SU-DHL-6 (cell line): ENCODE measurements around the gene CAMK1D.

ENCODE experiments used
- H2AFZ ChIP-seq: fragments of 200-600 bp; sonication (generic); 2 replicates; pipeline ENCODE4 v1.6.1; 2014; ENCODE audit warnings: low read depth, mild to moderate bottlenecking, moderate library complexity, mixed read lengths, antibody characterized with exemption, low read length; ENCODE audit not compliant: severe bottlenecking
- H3F3A ChIP-seq: fragments of 200-600 bp; shearing (Covaris generic); 2 replicates; pipeline ENCODE4 v1.6.0; 2016; ENCODE audit warnings: antibody characterized with exemption, mild to moderate bottlenecking; ENCODE audit not compliant: insufficient read depth
- H3K27ac ChIP-seq: fragments of 200-600 bp; sonication (generic); 2 replicates; pipeline ENCODE4 v1.5.1; 2016; ENCODE audit warnings: low read depth, mild to moderate bottlenecking, low read length, moderate library complexity, mixed read lengths
- H3K27me3 ChIP-seq: fragments of 200-600 bp; sonication (generic), shearing (Covaris generic); 2 replicates; pipeline ENCODE4 v1.6.0; 2014; ENCODE audit warnings: mild to moderate bottlenecking, low read length
- H3K36me3 ChIP-seq: fragments of 200-600 bp; sonication (generic); 2 replicates; pipeline ENCODE4 v1.6.1; 2014; ENCODE audit warnings: mild to moderate bottlenecking, low read length, mixed read lengths
- H3K4me2 ChIP-seq: fragments of 300-600, 200-600 bp; shearing (Covaris generic), sonication (generic); 2 replicates; pipeline ENCODE4 v1.6.0; 2014; ENCODE audit warnings: low read length, low read depth, mild to moderate bottlenecking; ENCODE audit not compliant: poor library complexity, severe bottlenecking
- H3K4me3 ChIP-seq: fragments of 200-600 bp; sonication (generic); 2 replicates; pipeline ENCODE4 v1.5.1; 2014; ENCODE audit warnings: antibody characterized with exemption, low read length, mild to moderate bottlenecking, mixed read lengths; ENCODE audit not compliant: insufficient read depth, poor library complexity, severe bottlenecking
- H3K79me2 ChIP-seq: fragments of 200-600 bp; sonication (generic); 2 replicates; pipeline ENCODE4 v1.6.1; 2014; ENCODE audit warnings: mild to moderate bottlenecking, low read length, moderate library complexity; ENCODE audit not compliant: insufficient read depth
- H3K9ac ChIP-seq: fragments of 200-600 bp; sonication (generic); 2 replicates; pipeline ENCODE4 v1.7.0; 2014; ENCODE audit warnings: mild to moderate bottlenecking, low read length
- H3K9me2 ChIP-seq: fragments of 200-600 bp; sonication (generic); replicated peaks from 2 replicates; pipeline ENCODE4 v1.6.1; 2014; ENCODE audit warnings: low read length; ENCODE audit not compliant: insufficient read depth
- H3K9me3 ChIP-seq: fragments of 200-600 bp; sonication (generic); 2 replicates; pipeline ENCODE4 v1.6.1; 2014; ENCODE audit warnings: low read length, mixed read lengths; ENCODE audit not compliant: insufficient read depth
- H4K20me1 ChIP-seq: fragments of 200-600 bp; sonication (generic); 2 replicates; pipeline ENCODE4 v1.6.1; 2014; ENCODE audit warnings: low read depth, mild to moderate bottlenecking, antibody characterized with exemption, low read length, moderate library complexity, mixed read lengths
- CTCF ChIP-seq: fragments of 200-600 bp; sonication (generic); IDR thresholded peaks from one replicate; pipeline ENCODE4 v1.5.1; 2017; ENCODE audit warnings: antibody characterized with exemption, mild to moderate bottlenecking, low read length, moderate library complexity; ENCODE audit not compliant: insufficient read depth, poor library complexity, severe bottlenecking
- EZH2phosphoT487 ChIP-seq: fragments of 200-600 bp; sonication (generic), shearing (Covaris generic); conservative IDR thresholded peaks from 2 replicates; pipeline ENCODE4 v1.6.1; 2018; ENCODE audit warnings: mild to moderate bottlenecking, antibody characterized with exemption, low read length, moderate library complexity, mixed read lengths

The CAMK1D gene

GRCh38 chr10:12757351-12757750, 408.0 kb downstream of the CAMK1D start:
- Histone ChIP-seq H3K27ac (no peak overlapping the region), H3K79me2 (no peaks in the 10 kb centered on the region; the same call in 1 of the 2 replicates), H3F3A (no peaks in the 10 kb centered on the region), H3K36me3 (peaks cover 3% of the 10 kb centered on the region; the same call in 1 of the 2 replicates), H3K9me3 (no peaks in the 10 kb centered on the region), H3K9me2 (no peaks in the 10 kb centered on the region), H3K4me2 (no peak overlapping the region), H2AFZ (no peak overlapping the region), H4K20me1 (0 out of 2 replicates have a peak, but pooled peaks cover 5% of the 10 kb centered on the region), H3K4me3 (no peak overlapping the region), H3K9ac (no peak overlapping the region), H3K27me3 (no peaks in the 10 kb centered on the region)
- no peak for TF ChIP-seq EZH2phosphoT487
- TF ChIP-seq CTCF: no peak

DNA sequence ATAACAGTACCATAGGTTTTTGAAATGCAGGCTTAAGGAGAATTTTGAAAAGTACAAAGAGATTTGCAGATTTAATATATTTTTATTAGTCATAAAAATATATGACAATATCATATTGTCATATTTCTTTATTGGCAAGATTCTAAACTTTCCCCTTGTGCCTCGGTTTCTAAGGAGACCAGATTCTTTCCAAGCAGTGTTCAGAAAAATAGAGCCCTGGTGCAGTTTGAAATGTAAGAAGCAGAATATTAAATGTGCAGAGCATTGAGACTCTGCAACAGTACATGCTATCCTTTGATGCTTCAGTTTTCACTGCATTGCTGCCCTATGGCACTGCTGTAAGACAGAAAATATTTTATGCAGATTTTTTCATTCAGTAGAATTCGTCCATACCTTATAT, 408.9 kb downstream of the CAMK1D start:
- H3K4me3 ChIP-seq: no peak overlapping the region
- no peak overlapping the region for H3K27ac ChIP-seq
- no peak overlapping the region for H3K9ac ChIP-seq
- H3K4me2 ChIP-seq: no peak overlapping the region
- H3F3A ChIP-seq: no peaks in the 10 kb centered on the region
- H3K9me2 ChIP-seq: no peaks in the 10 kb centered on the region
- H3K36me3 ChIP-seq: peaks cover 4% of the 10 kb centered on the region; the same call in 1 of the 2 replicates
- H3K9me3 ChIP-seq: no peaks in the 10 kb centered on the region
- no peaks in the 10 kb centered on the region; the same call in 1 of the 2 replicates for H3K79me2 ChIP-seq
- H4K20me1 ChIP-seq: 0 out of 2 replicates have a peak, but pooled peaks cover 5% of the 10 kb centered on the region
- H2AFZ ChIP-seq: no peak overlapping the region
- no peak for TF ChIP-seq CTCF
- TF ChIP-seq EZH2phosphoT487: no peak
- no peaks in the 10 kb centered on the region for H3K27me3 ChIP-seq

DNA sequence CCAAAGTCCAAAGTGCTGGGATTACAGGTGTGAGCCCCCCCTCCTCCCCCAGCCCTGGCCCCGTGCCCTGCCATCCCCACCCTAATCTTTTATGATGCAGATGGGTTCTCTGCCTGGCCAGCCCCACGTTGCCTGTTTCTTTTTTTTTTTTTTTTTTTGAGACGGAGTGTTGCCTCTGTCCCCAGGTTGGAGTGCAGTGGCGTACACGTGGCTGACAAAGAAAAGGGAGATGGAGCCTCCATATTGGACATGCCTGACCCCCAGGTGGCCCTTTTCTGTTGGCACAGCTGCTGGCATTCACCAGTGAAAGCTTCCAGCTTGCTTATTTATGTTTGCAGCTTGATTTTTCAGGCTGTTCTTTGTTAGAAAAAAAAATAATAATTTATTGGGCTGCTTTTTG, 416.9 kb downstream of the CAMK1D start:
- Histone ChIP-seq H3K4me2 (no peak overlapping the region), H3K9me2 (no peaks in the 10 kb centered on the region), H3K27me3 (no peaks in the 10 kb centered on the region), H3K36me3 (peaks cover 14% of the 10 kb centered on the region; the same call in 1 of the 2 replicates), H3K9ac (no peak overlapping the region), H3K4me3 (no peak overlapping the region), H2AFZ (no peak overlapping the region), H3F3A (no peaks in the 10 kb centered on the region), H3K9me3 (no peaks in the 10 kb centered on the region), H3K27ac (no peak overlapping the region), H4K20me1 (no peaks in the 10 kb centered on the region), H3K79me2 (no peaks in the 10 kb centered on the region)
- TF ChIP-seq EZH2phosphoT487 (no peak), CTCF (no peak)
